Mesenchymal stem cell (in vitro differentiated cells and primary cell): ENCODE measurements around the gene BTN3A1.
"Not testable (repeated sequence)": the region's sequence is repeated elsewhere in the genome, so short reads cannot be mapped to it uniquely, and the experiment has no call there.

Experiments
- DNase-seq: peaks from one replicate; pipeline ENCODE4 v3.0.0-alpha.2; 2013
- H2AFZ ChIP-seq: one replicate; pipeline ENCODE4 v1.6.1; 2013; ENCODE audit warnings: low read depth, mild to moderate bottlenecking, control low read depth, inconsistent platforms, low read length, moderate library complexity
- H2AK5ac ChIP-seq: 2 replicates; pipeline ENCODE4 v1.6.1; 2013; ENCODE audit warnings: low read length, moderate library complexity, mild to moderate bottlenecking, inconsistent platforms; ENCODE audit not compliant: severe bottlenecking
- H2BK120ac ChIP-seq: one replicate; pipeline ENCODE4 v1.6.1; 2013; ENCODE audit warnings: low read depth, mild to moderate bottlenecking, inconsistent platforms, low read length, moderate library complexity
- H2BK12ac ChIP-seq, 2 experiments: one replicate each; pipeline ENCODE4 v1.6.1; 2013; ENCODE audit warnings: inconsistent platforms in 2 of 2, low read length in 2 of 2, mild to moderate bottlenecking in 2 of 2, moderate library complexity in 2 of 2, control low read depth in 1 of 2
- H2BK15ac ChIP-seq: one replicate; pipeline ENCODE4 v1.6.1; 2013; ENCODE audit warnings: mild to moderate bottlenecking, low read depth, inconsistent platforms; ENCODE audit not compliant: poor library complexity, severe bottlenecking
- H2BK5ac ChIP-seq: 2 replicates; pipeline ENCODE4 v1.6.1; 2013; ENCODE audit warnings: low read depth, mild to moderate bottlenecking, low read length, control low read depth, inconsistent platforms; ENCODE audit not compliant: poor library complexity, severe bottlenecking
- H3K14ac ChIP-seq, 2 experiments: one replicate each; pipeline ENCODE4 v1.6.1; 2013; ENCODE audit warnings: inconsistent platforms in 2 of 2, low read length in 2 of 2, control low read depth in 1 of 2, mild to moderate bottlenecking in 1 of 2, moderate library complexity in 1 of 2
- H3K18ac ChIP-seq, 2 experiments: one replicate each; pipeline ENCODE4 v1.6.1; 2013; ENCODE audit warnings: inconsistent platforms in 2 of 2, low read length in 2 of 2, control low read depth in 1 of 2, low read depth in 1 of 2, mild to moderate bottlenecking in 1 of 2
- H3K23ac ChIP-seq, 2 experiments: one replicate each; pipeline ENCODE4 v1.6.1; 2013; ENCODE audit warnings: inconsistent platforms in 2 of 2, low read length in 2 of 2, mild to moderate bottlenecking in 2 of 2, moderate library complexity in 2 of 2, control low read depth in 1 of 2
- H3K27ac ChIP-seq: 2 replicates; pipeline ENCODE4 v1.5.1; 2013; ENCODE audit warnings: mild to moderate bottlenecking, moderate library complexity, low read length, control low read depth, inconsistent platforms; ENCODE audit not compliant: poor library complexity, severe bottlenecking
- H3K27me3 ChIP-seq, 2 experiments: 2 replicates each; pipeline versions ENCODE4 v1.6.1 to v1.7.0; 2013; ENCODE audit warnings: low read length in 2 of 2, mild to moderate bottlenecking in 2 of 2, moderate library complexity in 2 of 2, control low read depth in 1 of 2, inconsistent platforms in 1 of 2; ENCODE audit not compliant: control insufficient read depth in 1 of 2, insufficient read depth in 1 of 2
- H3K36me3 ChIP-seq, 2 experiments: 2 replicates each; pipeline versions ENCODE4 v1.6.1 to v1.7.0; 2013; ENCODE audit warnings: low read length in 2 of 2, control low read depth in 1 of 2, inconsistent platforms in 1 of 2, low read depth in 1 of 2, mild to moderate bottlenecking in 1 of 2; ENCODE audit not compliant: insufficient read depth in 2 of 2, control insufficient read depth in 1 of 2
- H3K4ac ChIP-seq, 2 experiments: one replicate each; pipeline ENCODE4 v1.6.1; 2013; ENCODE audit warnings: inconsistent platforms in 2 of 2, low read length in 2 of 2, mild to moderate bottlenecking in 2 of 2, moderate library complexity in 2 of 2, control low read depth in 1 of 2, low read depth in 1 of 2
- H3K4me1 ChIP-seq: 2 replicates; pipeline ENCODE4 v1.6.1; 2013; ENCODE audit warnings: low read depth, low read length, control low read depth; ENCODE audit not compliant: control insufficient read depth, insufficient read depth
- H3K4me2 ChIP-seq: 2 replicates; pipeline ENCODE4 v1.6.1; 2013; ENCODE audit warnings: low read length, mild to moderate bottlenecking, inconsistent platforms; ENCODE audit not compliant: poor library complexity, severe bottlenecking
- H3K4me3 ChIP-seq, 2 experiments: 2 replicates each; pipeline versions ENCODE4 v1.5.1 to v1.7.0; 2013; ENCODE audit warnings: low read length in 2 of 2, mild to moderate bottlenecking in 2 of 2, control low read depth in 1 of 2, low read depth in 1 of 2; ENCODE audit not compliant: insufficient read depth in 1 of 2
- H3K79me1 ChIP-seq: replicated peaks from 2 replicates; pipeline ENCODE4 v1.6.1; 2013; ENCODE audit warnings: mild to moderate bottlenecking, control low read depth, low read length, inconsistent platforms; ENCODE audit not compliant: poor library complexity, severe bottlenecking
- H3K9ac ChIP-seq: 2 replicates; pipeline ENCODE4 v1.7.0; 2013; ENCODE audit warnings: mild to moderate bottlenecking, low read length, moderate library complexity
- H3K9me3 ChIP-seq: 2 replicates; pipeline ENCODE4 v1.7.0; 2013; ENCODE audit warnings: mild to moderate bottlenecking, low read length; ENCODE audit not compliant: control insufficient read depth
- H4K8ac ChIP-seq: one replicate; pipeline ENCODE4 v1.6.1; 2013; ENCODE audit warnings: inconsistent platforms, mild to moderate bottlenecking, low read length, moderate library complexity
- H4K91ac ChIP-seq: one replicate; pipeline ENCODE4 v1.6.1; 2013; ENCODE audit warnings: mild to moderate bottlenecking, low read length, inconsistent platforms
- WGBS: methylation state at CpG from one replicate; pipeline ENCODE4 v1.1.7; 2013; ENCODE audit warnings: mixed read lengths; 5-methylcytosine and 5-hydroxymethylcytosine counted together

BTN3A1 gene

DNA sequence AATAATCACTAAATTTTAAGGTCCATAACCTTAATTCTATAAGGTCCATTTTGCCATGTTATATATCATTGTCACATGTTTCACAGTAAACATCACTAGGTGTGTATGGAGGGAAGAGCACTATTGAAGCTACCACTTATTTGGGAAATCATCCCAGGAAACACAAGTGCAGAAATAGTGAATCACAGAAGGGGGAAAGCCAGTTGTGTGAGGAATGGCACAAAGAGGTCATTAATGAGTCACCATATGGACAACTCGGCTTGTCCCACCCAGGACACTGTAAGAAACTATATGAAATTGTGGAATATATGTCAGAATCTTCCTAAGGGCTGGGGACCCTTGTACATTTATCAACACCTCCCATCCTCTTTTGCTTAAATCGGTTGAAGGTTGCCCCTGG is 13.7 kb downstream of the BTN3A1 start:
- Histone ChIP-seq H2AFZ (no peak overlapping the region), H4K91ac (no peak overlapping the region), H3K4me3 (no peak overlapping the region), H3K4ac (no peak overlapping the region), H2BK120ac (no peak overlapping the region), H2AK5ac (no peak overlapping the region), H3K9me3 (no peaks in the 10 kb centered on the region), H3K4me1 (peaks cover 13% of the 10 kb centered on the region), H3K4me2 (no peak overlapping the region), H2BK5ac (no peak overlapping the region), H3K27ac (no peak overlapping the region), H3K27me3 (no peaks in the 10 kb centered on the region), H3K18ac (no peak overlapping the region), H3K79me1 (no peaks in the 10 kb centered on the region), H3K23ac (no peak overlapping the region), H3K36me3 (peaks cover 4 to 9% of the 10 kb centered on the region in 2 experiments), H2BK12ac (no peak overlapping the region), H2BK15ac (no peak overlapping the region), H3K9ac (no peak overlapping the region), H4K8ac (no peak overlapping the region), H3K14ac (no peak overlapping the region)
- peak; percentile 15 for DNase-seq
- 0% methylated on average over 1 of the region's 2 CpGs for WGBS

DNA sequence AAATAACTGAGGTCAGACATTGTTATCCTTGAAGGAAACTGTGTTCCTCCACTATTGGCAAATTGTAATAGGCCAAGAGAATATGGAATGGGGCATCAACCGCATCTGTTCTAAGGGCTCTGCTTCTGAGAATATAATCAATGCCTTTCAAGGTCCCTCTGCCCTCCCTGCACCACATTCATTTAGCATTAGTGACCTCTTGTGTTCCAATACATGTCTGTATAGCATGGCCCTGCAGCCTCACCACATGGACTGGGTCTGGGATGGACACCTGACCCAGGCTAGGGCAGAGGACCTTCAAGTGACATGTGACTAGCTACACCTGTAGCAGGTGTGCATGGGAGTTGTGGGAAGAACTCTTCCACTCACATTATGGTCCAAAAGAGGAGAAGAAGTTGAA is 14.2 kb downstream of the BTN3A1 start:
- H3K4me3 ChIP-seq, result no peak overlapping the region
- WGBS, result 0% methylated on average over 1 of the region's 1 CpG

DNA sequence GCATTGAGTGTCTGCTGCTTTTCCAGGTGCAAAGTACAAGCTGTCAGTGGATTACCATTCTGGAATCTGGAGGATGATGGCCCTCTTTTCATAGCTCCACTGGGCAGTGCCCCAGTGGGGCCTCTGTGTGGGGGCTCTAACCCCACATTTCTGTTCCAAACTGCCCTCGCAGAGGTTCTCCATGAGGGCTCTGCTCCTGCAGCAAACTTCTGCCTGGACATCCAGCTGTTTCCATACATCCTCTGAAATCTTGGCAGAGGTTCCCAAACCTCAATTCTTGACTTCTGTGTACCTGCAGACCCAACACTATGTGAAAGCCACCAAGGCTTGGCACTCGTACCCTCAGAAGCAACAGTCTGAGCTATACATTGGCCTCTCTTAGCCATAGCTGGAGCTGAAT is 16.0 kb downstream of the BTN3A1 start:
- H3K4ac ChIP-seq, H3K4me3 ChIP-seq, H2BK12ac ChIP-seq, H2AK5ac ChIP-seq, H2BK5ac ChIP-seq, DNase-seq, H4K91ac ChIP-seq, H3K79me1 ChIP-seq, H4K8ac ChIP-seq, H3K18ac ChIP-seq, H3K27me3 ChIP-seq, H2BK15ac ChIP-seq, H3K4me2 ChIP-seq, H3K9me3 ChIP-seq, H3K23ac ChIP-seq, H3K14ac ChIP-seq, H3K27ac ChIP-seq, H3K36me3 ChIP-seq, H2AFZ ChIP-seq, H3K9ac ChIP-seq, H2BK120ac ChIP-seq: not testable (repeated sequence)
- peaks cover 10% of the 10 kb centered on the region for H3K4me1 ChIP-seq
- WGBS, result 89% methylated on average over 2 of the region's 2 CpGs

More for the DNA sequence above, 14.2 kb downstream of the BTN3A1 start:
- no peak overlapping the region for H3K27ac ChIP-seq
- H3K4ac ChIP-seq, result no peak overlapping the region
- DNase-seq, result no peak
- H3K9ac ChIP-seq, result no peak overlapping the region
- peaks cover 13% of the 10 kb centered on the region for H3K4me1 ChIP-seq
- no peak overlapping the region for H3K14ac ChIP-seq
- no peak overlapping the region for H2BK120ac ChIP-seq
- H3K9me3 ChIP-seq, result no peaks in the 10 kb centered on the region
- H3K79me1 ChIP-seq, result no peaks in the 10 kb centered on the region
- no peak overlapping the region for H3K4me2 ChIP-seq
- H3K36me3 ChIP-seq, result peaks cover 4 to 9% of the 10 kb centered on the region in 2 experiments
- no peak overlapping the region for H3K18ac ChIP-seq
- H2AK5ac ChIP-seq, result no peak overlapping the region
- H4K91ac ChIP-seq, result no peak overlapping the region
- H3K23ac ChIP-seq, result no peak overlapping the region
- H2BK15ac ChIP-seq, result no peak overlapping the region
- no peak overlapping the region for H2AFZ ChIP-seq
- no peak overlapping the region for H2BK12ac ChIP-seq
- no peak overlapping the region for H2BK5ac ChIP-seq
- H4K8ac ChIP-seq, result no peak overlapping the region
- no peaks in the 10 kb centered on the region for H3K27me3 ChIP-seq

DNA sequence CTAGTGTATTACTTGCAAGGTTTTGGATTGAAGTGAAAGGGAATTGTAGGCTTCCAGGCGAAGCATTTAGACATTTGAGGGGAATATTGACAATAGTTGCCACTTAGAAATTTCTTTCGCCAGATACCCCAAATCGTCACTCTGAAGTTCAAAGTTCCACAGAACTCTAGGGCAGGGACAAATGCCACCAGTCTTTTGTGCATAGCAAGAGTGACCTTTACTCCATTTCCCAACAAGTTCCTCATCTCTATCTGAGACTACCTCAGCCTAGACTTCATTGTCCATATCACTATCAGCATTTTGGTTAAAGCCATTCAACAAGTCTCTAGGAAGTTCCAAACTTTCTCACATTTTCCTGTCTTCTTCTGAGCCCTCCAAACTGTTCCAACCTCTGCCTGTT is 16.7 kb downstream of the BTN3A1 start:
- H3K27ac ChIP-seq, H3K4ac ChIP-seq, H3K23ac ChIP-seq, H4K91ac ChIP-seq, H2AFZ ChIP-seq, H4K8ac ChIP-seq, H3K79me1 ChIP-seq, H2BK15ac ChIP-seq, H3K9me3 ChIP-seq, H3K9ac ChIP-seq, H3K27me3 ChIP-seq, H3K4me3 ChIP-seq, H3K4me2 ChIP-seq, DNase-seq, H2BK120ac ChIP-seq, H2AK5ac ChIP-seq, H3K14ac ChIP-seq, H2BK5ac ChIP-seq, H3K18ac ChIP-seq, H2BK12ac ChIP-seq: not testable (repeated sequence)
- Histone ChIP-seq H3K36me3 (peaks cover 7 to 11% of the 10 kb centered on the region in 2 experiments), H3K4me1 (peaks cover 11% of the 10 kb centered on the region)
- WGBS, result 96% methylated on average over 3 of the region's 3 CpGs
